SIG-M5 treated with dmso at 0.1 percent for 504 hours (cell line): ENCODE measurements around the gene NOS3.
A peak's percentile ranks its signal among the peaks of the same experiment; 100 is the strongest.

Source experiments
- DNase-seq: peaks from one replicate; lab custom pipeline; 2025; ENCODE audit not compliant: unreplicated experiment; lab: John Stamatoyannopoulos, UW

The NOS3 gene

DNA sequence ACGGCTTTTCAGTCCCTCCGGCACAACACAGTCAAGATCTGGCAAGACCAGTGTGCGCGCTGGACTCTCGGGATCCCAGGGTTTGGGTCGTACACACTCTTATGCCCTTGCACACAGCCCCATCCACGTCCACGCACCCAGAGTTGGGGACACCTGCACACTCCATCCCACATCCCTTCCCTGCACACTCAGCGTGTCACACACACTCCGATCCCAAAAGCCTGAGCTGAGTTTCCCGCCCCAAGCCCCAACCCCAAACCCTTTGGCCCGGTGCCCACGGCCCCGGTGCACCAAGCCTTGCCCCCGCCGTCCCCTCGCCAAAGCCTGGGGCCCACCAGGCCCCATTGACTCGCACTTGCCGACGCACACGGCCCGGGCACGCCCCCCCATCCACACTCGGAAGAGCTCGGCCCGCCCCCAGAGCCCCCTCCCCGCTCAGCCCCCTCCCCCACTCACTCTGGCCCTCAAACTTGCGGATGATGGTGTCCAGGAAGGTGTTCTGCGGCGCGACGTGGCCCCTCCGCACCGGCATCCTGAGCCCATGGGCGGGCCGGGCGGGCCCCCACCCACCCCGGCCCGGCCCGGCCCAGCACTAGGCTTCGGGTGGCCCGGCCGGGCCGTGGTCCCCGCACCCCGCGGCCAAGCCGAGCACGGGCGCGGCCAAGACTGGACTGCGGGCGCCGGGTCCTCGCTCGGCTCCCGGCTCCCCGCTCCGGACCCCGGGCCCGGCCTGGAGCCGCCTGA, 13.3 kb upstream of the NOS3 start:
- DNase-seq = no peak

DNA sequence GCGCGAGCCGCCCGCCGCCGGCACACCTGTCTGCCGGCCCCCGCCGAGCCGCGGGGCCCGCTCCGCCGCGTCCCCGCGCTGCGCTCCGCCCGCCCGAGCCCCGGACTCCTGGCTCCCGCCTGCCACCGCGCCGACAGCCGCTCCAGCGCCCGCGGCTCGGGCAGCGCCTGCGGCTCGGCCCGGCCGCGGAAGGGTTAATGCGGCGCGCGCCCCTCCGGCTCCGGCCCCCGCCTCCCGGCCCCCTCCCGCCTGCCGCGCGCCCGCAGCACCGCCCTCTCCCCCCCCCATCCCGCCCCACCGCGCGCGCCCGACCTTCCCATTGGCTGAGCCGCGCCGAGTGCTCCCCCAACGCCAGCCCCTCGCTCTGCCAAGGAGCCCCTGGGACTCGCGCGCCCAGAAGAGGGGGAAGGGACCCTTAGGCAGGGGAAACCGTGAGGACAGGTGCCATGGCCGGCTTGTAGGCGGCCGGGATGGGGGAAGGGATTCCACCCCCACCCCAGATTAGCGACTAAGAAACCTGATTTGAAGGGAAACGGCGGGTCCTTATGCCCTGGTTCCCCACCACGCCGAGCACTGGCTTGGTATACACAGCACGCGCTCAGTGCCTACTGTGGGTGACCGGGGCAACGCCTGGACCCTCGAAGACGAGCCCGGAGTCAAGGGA, 12.6 kb upstream of the NOS3 start, which contains the start of gene KCNH2:
KCNH2 (minus strand) TSS at position 196 of the 664 bp plus-strand sequence. CDS start 408 bp downstream, outside the sequence.
- DNase-seq = peak; percentile 23

DNA sequence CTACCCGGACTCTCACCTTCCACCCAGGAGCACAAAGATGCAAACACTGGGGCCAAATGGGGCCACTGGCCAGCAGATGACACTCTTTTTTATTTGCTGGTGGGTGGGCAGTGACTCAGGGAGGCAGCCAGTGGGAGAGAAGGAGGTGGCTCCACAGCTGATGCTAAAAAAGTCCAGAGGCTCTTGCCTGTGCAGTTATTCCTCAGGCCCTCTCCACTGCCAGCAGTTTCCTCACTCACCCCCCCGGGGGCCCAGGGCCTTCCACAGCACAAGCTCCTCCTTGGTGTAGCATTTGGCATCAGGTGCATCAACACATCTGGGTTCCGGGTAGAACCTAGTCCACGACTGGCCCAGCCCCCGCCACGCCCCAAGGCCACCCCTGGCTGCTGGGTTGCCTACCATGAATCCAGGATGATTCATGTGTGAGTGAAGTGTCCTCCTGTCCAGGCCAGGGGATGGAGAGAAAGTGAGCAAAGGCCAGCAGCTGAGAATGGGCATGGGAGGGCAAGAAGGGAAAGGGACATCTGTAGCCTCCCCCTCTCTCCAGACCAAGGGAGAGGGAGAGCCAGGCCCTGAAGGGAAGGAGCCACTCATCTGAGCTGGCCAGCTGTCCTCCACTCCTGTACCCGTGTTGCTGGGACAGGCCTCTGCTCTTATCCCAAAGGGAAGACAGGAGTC, 11.0 kb upstream of the NOS3 start:
- no peak for DNase-seq

DNA sequence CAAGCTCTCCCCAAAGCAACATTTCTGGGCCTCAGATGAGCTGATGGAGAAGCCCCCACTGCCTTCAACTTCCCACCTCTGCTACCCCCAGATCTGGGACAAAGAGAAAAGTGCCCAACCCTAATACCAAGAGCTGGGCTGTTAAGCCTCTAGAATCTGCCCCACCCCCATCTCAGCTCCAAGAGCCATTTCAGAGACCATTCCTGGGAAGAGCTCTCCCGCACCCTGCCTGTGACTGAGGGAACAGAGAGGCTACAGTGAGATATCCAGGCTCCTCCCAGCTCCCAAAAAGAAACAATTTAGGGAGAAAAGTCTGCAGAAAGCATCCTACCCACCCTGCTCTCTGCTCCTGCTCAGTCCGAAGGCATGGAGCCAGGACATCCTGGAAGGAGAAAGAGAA, 10.2 kb upstream of the NOS3 start:
- no peak for DNase-seq

DNA sequence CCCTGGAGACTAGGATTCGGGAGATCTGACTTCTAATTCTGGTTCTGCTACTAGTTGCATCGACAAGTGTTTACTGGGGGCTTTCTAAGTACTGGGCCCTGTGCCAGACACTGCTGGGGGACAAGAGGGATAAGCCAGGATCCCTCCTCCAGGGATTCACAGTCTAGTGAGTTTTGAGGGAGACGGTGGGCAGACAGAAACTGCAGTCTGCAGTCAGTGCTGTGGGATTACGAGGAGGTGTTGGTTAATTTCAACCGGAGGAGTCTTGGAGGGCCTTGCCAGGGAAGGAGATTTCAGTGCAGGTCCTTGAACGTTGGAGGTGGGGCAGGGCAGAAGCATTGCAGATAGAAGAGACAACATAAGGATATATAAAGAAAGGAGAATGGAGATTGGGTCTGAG, 9.2 kb upstream of the NOS3 start:
- no peak for DNase-seq

DNA sequence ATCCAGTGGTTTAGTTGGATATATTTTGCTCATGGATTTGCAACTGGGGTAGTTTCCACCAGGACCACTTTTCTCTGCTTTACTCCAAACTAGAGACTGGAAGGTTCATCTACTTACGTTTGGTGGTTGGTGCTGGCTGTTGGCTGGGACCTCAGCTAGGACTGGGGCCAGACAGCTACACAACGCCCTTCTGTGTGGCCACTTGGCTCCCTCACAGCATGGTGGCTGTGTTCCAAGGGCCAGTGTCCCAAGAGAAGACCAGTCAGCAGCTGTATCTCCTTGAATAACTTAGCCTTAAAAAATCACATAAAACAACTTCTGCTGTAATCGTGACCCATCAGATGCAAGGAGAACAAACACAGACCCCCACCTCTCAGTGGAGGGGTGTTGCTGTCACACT, 8.5 kb upstream of the NOS3 start:
- no peak for DNase-seq

DNA sequence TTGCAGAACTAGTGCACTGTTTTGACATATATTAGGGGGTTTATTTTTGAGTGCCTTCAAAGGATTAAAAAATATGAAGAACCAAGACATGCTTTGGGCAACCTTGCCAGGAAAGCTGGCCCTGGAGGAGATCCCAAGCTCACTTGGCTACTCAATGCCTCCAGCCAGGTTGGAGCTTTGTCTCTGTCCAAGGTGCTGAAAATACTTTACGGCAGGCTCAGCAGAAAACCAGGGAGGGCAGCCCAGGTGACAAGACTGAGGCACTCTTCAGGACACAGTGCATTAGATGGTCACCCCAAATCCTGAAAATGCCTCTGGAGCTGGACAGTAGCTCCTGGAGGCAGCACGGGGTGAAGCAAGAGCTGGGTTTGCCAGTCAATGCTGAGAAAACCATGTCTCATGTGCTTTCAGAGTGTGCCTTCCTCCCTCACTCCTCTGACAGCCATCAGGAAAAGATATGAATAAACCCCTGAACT, 6.9 kb upstream of the NOS3 start:
- no peak for DNase-seq

DNA sequence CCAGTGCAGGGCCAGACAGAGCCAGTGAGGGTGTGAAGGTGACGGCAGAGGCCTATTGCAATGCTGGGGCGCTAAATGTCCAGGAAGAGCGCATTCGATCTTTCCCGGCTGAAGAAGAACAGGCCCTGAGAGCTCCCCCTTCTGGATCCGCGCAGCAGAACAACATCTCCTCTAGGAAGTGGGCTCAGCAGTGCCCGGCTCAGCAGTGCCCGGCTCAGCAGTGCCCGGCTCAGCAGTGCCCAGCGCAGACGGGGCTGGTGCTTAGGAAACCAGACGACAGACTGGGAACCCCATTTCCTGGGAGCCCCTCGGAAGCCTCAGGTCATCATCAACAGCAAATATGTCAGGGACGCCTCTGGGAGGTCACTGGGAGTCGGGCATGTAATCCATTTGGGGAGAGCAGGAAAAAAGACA, 4.7 kb upstream of the NOS3 start:
- peak; percentile 51 for DNase-seq

DNA sequence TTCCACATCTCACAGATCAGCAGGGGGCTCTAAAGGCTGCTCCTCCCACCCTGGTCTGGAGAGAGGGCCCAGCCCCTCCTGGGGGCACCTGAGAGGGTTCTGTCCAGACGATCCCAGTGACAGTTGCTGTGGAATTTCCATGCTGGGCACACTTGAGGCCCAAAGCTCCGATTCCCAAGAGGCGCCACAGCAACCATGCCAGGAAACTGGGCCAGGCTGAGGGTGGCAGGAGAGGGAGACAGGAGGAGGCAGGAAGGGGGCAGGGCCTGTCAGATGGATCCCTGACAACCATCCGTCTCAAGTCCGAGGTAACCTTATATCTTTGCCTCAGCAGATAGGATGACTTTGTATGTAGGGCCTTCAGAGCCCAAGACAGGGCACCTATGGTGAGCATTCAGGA, 4.3 kb upstream of the NOS3 start:
- DNase-seq = no peak

DNA sequence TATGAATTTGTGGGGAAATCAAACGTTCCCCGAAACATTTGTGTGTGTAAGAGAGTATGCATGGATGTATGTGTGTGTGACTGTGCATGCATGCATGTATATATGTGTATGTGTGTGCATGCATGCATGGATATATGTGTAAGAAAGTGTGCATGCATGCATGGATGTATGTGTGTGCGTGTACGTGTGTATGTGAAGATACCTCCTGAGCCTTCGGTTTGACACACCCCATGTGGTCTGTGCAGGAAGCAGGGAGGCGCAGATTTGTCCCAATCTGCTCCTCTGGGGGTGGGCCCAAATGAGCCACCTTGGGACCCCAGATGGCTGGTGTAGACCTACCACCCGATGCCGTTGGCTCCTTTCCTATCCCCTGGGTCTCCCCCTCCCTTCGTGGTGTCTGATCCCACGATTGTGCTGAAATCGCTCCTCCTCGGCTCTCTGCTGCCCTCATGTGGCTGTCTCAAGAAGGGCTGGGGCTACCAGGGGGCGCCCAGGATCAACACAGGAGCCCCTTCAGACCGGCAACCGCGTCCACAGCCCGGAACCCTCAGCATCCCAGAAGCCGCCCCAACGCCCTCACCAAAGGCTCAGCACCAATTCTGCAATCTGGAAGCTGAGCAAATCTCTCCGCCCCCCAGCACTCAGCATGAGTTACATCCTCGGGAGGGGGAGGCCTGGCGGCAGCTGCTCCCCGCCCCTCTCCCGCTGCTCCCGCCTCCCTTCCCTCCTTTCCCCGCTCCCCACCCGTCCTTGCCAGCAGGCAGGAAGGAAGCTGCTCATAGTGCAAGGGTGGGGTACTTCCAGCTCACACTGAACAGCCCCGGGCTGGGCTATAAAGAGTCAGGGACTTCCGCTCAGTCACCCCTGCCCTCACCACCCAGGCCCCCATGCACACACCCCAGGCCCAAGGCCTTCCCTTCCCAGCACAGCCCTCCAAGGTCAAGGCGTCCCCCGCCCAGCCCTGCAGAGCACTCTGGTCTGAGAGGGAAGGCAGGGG, 2.3 kb upstream of the NOS3 start:
- DNase-seq = peak; percentile 52

DNA sequence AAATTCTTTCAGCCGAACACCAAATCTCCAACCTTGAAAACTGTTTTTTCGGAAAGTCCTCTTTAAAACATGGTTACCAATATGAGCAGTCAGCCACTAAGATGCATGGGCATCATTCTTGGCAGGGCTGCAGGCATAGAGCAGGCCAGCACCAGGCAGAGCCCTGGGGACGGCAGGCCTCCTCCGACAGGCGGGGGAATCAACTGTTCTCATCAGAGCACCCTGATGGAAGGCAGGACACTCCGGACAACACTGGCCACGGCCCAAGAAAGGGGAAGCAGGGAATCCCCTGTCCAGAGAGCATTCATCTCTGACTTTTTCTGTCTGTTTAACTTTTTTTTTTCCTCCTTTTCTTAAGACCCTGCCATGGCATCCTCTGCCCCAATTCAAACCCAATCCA, 1.4 kb upstream of the NOS3 start:
- no peak for DNase-seq

DNA sequence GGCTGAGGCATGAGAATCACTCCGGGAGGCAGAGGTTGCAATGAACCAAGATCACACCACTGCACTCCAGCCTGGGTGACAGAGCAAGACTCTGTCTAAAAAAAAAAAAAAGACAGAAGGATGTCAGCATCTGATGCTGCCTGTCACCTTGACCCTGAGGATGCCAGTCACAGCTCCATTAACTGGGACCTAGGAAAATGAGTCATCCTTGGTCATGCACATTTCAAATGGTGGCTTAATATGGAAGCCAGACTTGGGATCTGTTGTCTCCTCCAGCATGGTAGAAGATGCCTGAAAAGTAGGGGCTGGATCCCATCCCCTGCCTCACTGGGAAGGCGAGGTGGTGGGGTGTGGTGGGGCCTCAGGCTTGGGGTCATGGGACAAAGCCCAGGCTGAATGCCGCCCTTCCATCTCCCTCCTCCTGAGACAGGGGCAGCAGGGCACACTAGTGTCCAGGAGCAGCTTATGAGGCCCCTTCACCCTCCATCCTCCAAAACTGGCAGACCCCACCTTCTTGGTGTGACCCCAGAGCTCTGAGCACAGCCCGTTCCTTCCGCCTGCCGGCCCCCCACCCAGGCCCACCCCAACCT, 1.3 kb downstream of the NOS3 start:
- no peak for DNase-seq

DNA sequence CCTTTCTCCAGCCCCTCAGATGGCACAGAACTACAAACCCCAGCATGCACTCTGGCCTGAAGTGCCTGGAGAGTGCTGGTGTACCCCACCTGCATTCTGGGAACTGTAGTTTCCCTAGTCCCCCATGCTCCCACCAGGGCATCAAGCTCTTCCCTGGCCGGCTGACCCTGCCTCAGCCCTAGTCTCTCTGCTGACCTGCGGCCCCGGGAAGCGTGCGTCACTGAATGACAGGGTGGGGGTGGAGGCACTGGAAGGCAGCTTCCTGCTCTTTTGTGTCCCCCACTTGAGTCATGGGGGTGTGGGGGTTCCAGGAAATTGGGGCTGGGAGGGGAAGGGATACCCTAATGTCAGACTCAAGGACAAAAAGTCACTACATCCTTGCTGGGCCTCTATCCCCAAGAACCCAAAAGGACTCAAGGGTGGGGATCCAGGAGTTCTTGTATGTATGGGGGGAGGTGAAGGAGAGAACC, 2.1 kb downstream of the NOS3 start:
- DNase-seq = no peak

DNA sequence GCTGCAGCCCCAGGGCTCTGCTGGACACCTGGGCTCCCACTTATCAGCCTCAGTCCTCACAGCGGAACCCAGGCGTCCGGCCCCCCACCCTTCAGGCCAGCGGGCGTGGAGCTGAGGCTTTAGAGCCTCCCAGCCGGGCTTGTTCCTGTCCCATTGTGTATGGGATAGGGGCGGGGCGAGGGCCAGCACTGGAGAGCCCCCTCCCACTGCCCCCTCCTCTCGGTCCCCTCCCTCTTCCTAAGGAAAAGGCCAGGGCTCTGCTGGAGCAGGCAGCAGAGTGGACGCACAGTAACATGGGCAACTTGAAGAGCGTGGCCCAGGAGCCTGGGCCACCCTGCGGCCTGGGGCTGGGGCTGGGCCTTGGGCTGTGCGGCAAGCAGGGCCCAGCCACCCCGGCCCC, 2.7 kb downstream of the NOS3 start:
- no peak for DNase-seq

DNA sequence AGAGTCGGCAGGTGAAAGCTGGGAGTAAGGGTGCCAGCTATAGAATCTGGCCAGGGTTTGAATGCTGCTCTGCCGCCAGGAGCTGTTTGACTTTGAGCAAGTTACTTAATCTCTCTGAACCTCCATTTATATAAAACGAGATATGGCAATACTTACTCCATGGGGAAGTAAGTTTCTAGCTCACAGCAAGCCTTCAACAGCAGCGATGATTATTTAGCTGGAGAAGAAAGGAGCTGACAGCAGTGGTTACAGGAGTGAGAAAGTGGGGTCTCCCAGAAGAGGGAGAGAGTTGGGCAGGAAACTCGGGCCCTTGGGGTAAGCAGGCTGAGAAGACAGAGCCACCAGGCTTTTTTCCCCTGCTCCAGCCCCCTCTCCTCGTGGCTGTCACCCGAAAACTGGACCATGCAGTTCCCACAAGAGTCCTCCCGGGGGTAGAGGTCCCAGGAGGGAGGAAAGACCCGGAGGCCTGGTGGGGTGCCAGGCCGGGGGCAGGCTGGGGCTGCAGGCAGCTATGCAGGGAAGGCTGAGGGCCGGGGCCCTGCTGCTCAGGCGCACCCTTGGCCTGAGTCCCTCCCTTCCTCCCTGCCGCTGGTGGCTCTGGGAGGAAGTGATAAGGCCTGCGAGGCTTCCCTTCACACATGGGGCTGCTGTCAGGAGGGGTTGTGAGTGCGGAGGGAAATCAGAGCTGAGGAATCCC, 3.5 kb downstream of the NOS3 start:
- DNase-seq = peak; percentile 26

DNA sequence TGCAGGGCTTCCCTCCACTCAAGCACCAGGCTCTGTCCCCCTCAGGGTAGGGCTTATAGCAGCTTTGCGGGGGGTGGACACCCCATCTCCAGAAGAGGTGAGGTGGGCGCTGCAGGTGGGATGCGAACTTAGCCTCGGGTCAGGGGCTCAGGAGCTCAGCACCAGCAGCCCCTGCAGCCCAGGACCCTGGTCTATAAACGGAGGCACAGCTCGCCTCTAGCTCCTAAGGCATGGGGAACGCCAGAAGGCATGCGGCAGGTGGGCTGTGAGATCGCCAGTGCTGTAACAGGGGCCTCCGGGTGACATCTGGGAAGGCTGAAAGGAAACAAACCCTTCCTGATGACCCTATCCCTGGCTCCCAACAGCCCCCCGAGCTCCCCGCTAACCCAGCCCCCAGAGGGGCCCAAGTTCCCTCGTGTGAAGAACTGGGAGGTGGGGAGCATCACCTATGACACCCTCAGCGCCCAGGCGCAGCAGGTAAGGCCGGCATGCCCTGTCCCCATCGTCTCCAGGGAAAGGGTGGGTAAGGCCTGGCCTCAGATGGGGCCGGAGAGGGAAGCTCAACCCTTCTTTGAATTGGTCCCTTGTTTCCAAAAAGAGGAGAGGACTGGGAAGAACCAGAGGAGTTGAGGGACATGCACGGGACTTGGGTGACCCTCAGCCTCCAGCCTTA, 4.2 kb downstream of the NOS3 start:
- no peak for DNase-seq

DNA sequence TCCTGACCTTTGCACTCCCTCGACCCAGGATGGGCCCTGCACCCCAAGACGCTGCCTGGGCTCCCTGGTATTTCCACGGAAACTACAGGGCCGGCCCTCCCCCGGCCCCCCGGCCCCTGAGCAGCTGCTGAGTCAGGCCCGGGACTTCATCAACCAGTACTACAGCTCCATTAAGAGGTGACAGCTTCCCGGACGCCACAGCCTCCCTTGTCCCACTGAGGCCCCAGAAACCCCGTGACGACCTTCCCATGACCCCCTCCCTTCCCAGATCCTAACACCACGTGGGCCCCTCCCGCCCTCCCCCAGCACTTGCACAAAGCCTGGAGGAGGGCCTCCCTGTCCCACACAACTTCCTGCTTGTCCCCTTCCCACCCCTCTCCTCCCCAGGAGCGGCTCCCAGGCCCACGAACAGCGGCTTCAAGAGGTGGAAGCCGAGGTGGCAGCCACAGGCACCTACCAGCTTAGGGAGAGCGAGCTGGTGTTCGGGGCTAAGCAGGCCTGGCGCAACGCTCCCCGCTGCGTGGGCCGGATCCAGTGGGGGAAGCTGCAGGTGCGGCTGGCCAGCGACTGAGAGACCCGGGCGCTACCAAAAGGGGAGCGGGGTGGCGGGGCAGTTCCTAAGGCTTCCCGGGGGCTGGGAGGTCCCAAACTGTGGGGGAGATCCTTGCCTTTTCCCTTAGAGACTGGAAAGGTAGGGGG, 5.7 kb downstream of the NOS3 start:
- DNase-seq = peak; percentile 9

DNA sequence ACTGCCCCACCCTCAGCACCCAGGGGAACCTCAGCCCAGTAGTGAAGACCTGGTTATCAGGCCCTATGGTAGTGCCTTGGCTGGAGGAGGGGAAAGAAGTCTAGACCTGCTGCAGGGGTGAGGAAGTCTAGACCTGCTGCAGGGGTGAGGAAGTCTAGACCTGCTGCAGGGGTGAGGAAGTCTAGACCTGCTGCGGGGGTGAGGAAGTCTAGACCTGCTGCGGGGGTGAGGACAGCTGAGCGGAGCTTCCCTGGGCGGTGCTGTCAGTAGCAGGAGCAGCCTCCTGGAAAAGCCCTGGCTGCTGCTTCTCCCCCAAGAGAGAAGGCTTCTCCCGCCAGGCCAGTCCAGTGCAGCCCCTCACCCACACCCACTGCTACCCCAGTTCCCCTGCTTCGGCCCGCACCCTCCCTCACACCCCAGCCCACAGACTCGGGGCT, 6.3 kb downstream of the NOS3 start:
- no peak for DNase-seq
